ENCODE data around the gene ZSWIM4. TPM values are rescaled to one million over a fixed set of nuclear protein-coding genes. Genes with fewer than 3 reads are reported as not detected.

Gene ZSWIM4
- total and polyA plus RNA-seq, 2 of the 13 experiments (the other 11 are each of a cell fraction or from before 2014, with no cell fraction given): 0.33 to 0.86 TPM

- TF ChIP-seq THRA (CRISPR knock-in tag; IDR thresholded peaks at IDR 0.05; ENCODE audit: borderline replicate concordance): no peak
- no peak for TF ChIP-seq ZIK1 (CRISPR knock-in tag; IDR thresholded peaks at IDR 0.05; ENCODE audit: borderline replicate concordance, low read depth)
- TF ChIP-seq THAP11 (CRISPR knock-in tag; IDR thresholded peaks at IDR 0.05): no peak
- TF ChIP-seq CAMTA2 (CRISPR knock-in tag; IDR thresholded peaks at IDR 0.05; ENCODE audit: borderline replicate concordance): no peak
- no peak for TF ChIP-seq ATF7-NPFF (CRISPR knock-in tag; IDR thresholded peaks at IDR 0.05; ENCODE audit: low read depth)
- TF ChIP-seq KLF11 (CRISPR knock-in tag; IDR thresholded peaks at IDR 0.05): no peak
- TF ChIP-seq MIER3 (CRISPR knock-in tag; IDR thresholded peaks at IDR 0.05; ENCODE audit: borderline replicate concordance): no peak
- no peak for TF ChIP-seq STAT5B (CRISPR knock-in tag; IDR thresholded peaks at IDR 0.05)
- no peak for TF ChIP-seq NCOA5 (CRISPR knock-in tag; IDR thresholded peaks at IDR 0.05)
- 0 out of 2 replicates have a peak, but pooled peaks have one; percentile 25 for TF ChIP-seq HOXA3 (CRISPR knock-in tag; IDR thresholded peaks at IDR 0.05)
- TF ChIP-seq TFAP4 (IDR thresholded peaks at IDR 0.05; ENCODE audit: borderline replicate concordance, low read depth): peak; percentile 20; the same call in 1 of the 2 replicates
- TF ChIP-seq DNMT3B (CRISPR knock-in tag; conservative IDR thresholded peaks at IDR 0.05): no peak
- TF ChIP-seq ZNF770 (CRISPR knock-in tag; IDR thresholded peaks at IDR 0.05): no peak
- no peak for TF ChIP-seq TCF7 (IDR thresholded peaks at IDR 0.05; ENCODE audit: low read depth)
- TF ChIP-seq ETV5 (CRISPR knock-in tag; IDR thresholded peaks at IDR 0.05; ENCODE audit: borderline replicate concordance): peak; percentile 55; the same call in 1 of the 2 replicates
- no peak for TF ChIP-seq ZNF326 (CRISPR knock-in tag; IDR thresholded peaks at IDR 0.05; ENCODE audit: borderline replicate concordance)
- TF ChIP-seq ZFP91 (CRISPR knock-in tag; IDR thresholded peaks at IDR 0.05; ENCODE audit: borderline replicate concordance): peak; percentile 61; the same call in 1 of the 2 replicates
These were observed 70.6 kb downstream of the ZSWIM4 start (continued) for GRCh38 chr19:13865571-13866462.
